HepG2 (cell line): ENCODE measurements around the gene ABAT. TPM values are rescaled to one million over a fixed set of nuclear protein-coding genes. Genes with fewer than 3 reads are reported as not detected.
A peak's percentile ranks its signal among the peaks of the same experiment; 100 is the strongest.

Experiments
- AHR ChIP-seq: IDR thresholded peaks from 2 replicates; pipeline ENCODE4 v1.6.1; 2018; ENCODE audit warnings: missing genetic modification reagents, missing compliant biosample characterization
- CREB1 ChIP-seq, 2 experiments: fragments of 450-650 bp in 1 of 2; IDR thresholded peaks; 2 replicates each; pipeline ENCODE4 v1.6.1; 2016 to 2017; ENCODE audit warnings: control low read depth in 1 of 2, mild to moderate bottlenecking in 1 of 2, missing compliant biosample characterization in 1 of 2, missing genetic modification characterization in 1 of 2
- ELF1 ChIP-seq: sonication (generic); formaldehyde crosslinking; IDR thresholded peaks from 2 replicates; pipeline ENCODE4 v1.4.0; 2020; ENCODE audit warnings: missing genetic modification reagents
- FIP1L1 ChIP-seq: fragments of 200-400 bp; formaldehyde crosslinking; IDR thresholded peaks from 2 replicates; pipeline ENCODE4 v1.6.1; 2018; ENCODE audit warnings: low read depth, mild to moderate bottlenecking, low read length, moderate library complexity, borderline replicate concordance; ENCODE audit not compliant: insufficient read depth
- GABPA ChIP-seq, 2 experiments: IDR thresholded peaks; 2 replicates each; pipeline ENCODE4 v1.6.1; 2011 to 2016; ENCODE audit warnings: low read depth in 2 of 2, low read length in 1 of 2, missing biosample characterization in 1 of 2, missing genetic modification characterization in 1 of 2
- HES4 ChIP-seq: sonication (generic); formaldehyde crosslinking; IDR thresholded peaks from 2 replicates; pipeline ENCODE4 v1.9.0; 2021; ENCODE audit warnings: mild to moderate bottlenecking, missing genetic modification reagents, borderline replicate concordance
- HNRNPH1 ChIP-seq: fragments of 200-400 bp; formaldehyde crosslinking; optimal IDR thresholded peaks from 2 replicates; pipeline ENCODE3; 2017; ENCODE audit warnings: mild to moderate bottlenecking, low read depth, low read length
- HNRNPLL ChIP-seq: fragments of 200-400 bp; formaldehyde crosslinking; IDR thresholded peaks from 2 replicates; pipeline ENCODE4 v1.6.1; 2017; ENCODE audit warnings: mild to moderate bottlenecking, low read depth, low read length; ENCODE audit not compliant: poor library complexity, severe bottlenecking
- KDM2A ChIP-seq: sonication (generic); formaldehyde crosslinking; IDR thresholded peaks from 2 replicates; pipeline ENCODE4 v1.4.0; 2020; ENCODE audit warnings: low read depth, missing genetic modification reagents, borderline replicate concordance
- KDM4B ChIP-seq: sonication (generic); formaldehyde crosslinking; IDR thresholded peaks from 2 replicates; pipeline ENCODE4 v1.4.0; 2020; ENCODE audit warnings: missing genetic modification reagents
- MEF2D ChIP-seq: sonication (generic); formaldehyde crosslinking; IDR thresholded peaks from 2 replicates; pipeline ENCODE4 v1.5.1; 2020; ENCODE audit warnings: mild to moderate bottlenecking, missing genetic modification reagents
- NCOA5 ChIP-seq: sonication (generic); formaldehyde crosslinking; IDR thresholded peaks from 2 replicates; pipeline ENCODE4 v1.4.0; 2020; ENCODE audit warnings: missing genetic modification reagents
- NKX3-1 ChIP-seq: sonication (generic); formaldehyde crosslinking; IDR thresholded peaks from 2 replicates; pipeline ENCODE4 v1.5.0; 2020; ENCODE audit warnings: missing genetic modification reagents
- PCBP1 ChIP-seq: fragments of 200-400 bp; formaldehyde crosslinking; IDR thresholded peaks from 2 replicates; pipeline ENCODE4 v1.6.1; 2017; ENCODE audit warnings: mild to moderate bottlenecking, low read depth, low read length, borderline replicate concordance
- RAD21 ChIP-seq: fragments of 450-650 bp; formaldehyde crosslinking; IDR thresholded peaks from 2 replicates; pipeline ENCODE4 v1.5.0; 2020; ENCODE audit warnings: mild to moderate bottlenecking
- SETDB1 ChIP-seq: sonication (generic); formaldehyde crosslinking; IDR thresholded peaks from 2 replicates; pipeline ENCODE4 v1.5.1; 2020; ENCODE audit warnings: missing genetic modification reagents, mild to moderate bottlenecking, borderline replicate concordance
- SSRP1 ChIP-seq: IDR thresholded peaks from 2 replicates; pipeline ENCODE4 v1.6.1; 2016; ENCODE audit warnings: control low read depth
- UBTF ChIP-seq: sonication (generic); formaldehyde crosslinking; IDR thresholded peaks from 2 replicates; pipeline ENCODE4 v1.4.0; 2020; ENCODE audit warnings: mild to moderate bottlenecking, missing genetic modification reagents
- YY1 ChIP-seq: IDR thresholded peaks from 2 replicates; pipeline ENCODE4 v1.6.1; 2011; ENCODE audit warnings: low read length, low read depth, moderate library complexity, mild to moderate bottlenecking; ENCODE audit not compliant: insufficient read depth, insufficient replicate concordance
- ZFP37 ChIP-seq: sonication (generic); formaldehyde crosslinking; IDR thresholded peaks from 2 replicates; pipeline ENCODE4 v1.4.0; 2020; ENCODE audit warnings: missing genetic modification reagents, borderline replicate concordance
- ZNF333 ChIP-seq: sonication (generic); formaldehyde crosslinking; IDR thresholded peaks from 2 replicates; pipeline ENCODE4 v1.4.0; 2020; ENCODE audit warnings: mild to moderate bottlenecking, missing genetic modification reagents, borderline replicate concordance
- ZNF713 ChIP-seq: sonication (generic); formaldehyde crosslinking; IDR thresholded peaks from 2 replicates; pipeline ENCODE4 v1.4.0; 2020; ENCODE audit warnings: mild to moderate bottlenecking, missing genetic modification reagents
- polyA plus RNA-seq, 8 experiments: library from polyadenylated mRNA; depleted of rRNA in 3 of 8; stranded (reverse) in 7 of 8; unstranded in 1 of 8; fragments of >200 nt; fragmentation: Illumina TruSeq in 4 of 8; extraction: Trizol in 4 of 8; gene quantifications; 2 replicates each; pipeline versions ENCODE4 v1.2.1 to v1.2.3, GENCODE V29; 2011 to 2016; ENCODE audit warnings: low read depth in 4 of 8, missing spikeins in 1 of 8, mixed read lengths in 1 of 8; ENCODE audit not compliant: insufficient read depth in 1 of 8
- total RNA-seq, 5 experiments: library from RNA; depleted of rRNA; stranded (reverse); fragments of >200 nt; fragmentation: Illumina TruSeq; extraction: Trizol; gene quantifications; 2 replicates each; pipeline ENCODE4 v1.2.3, GENCODE V29; 2016; ENCODE audit warnings: low read depth in 1 of 5
- TF ChIP-seq, protein P1 (sequence below): sonication (generic); formaldehyde crosslinking; IDR thresholded peaks from 2 replicates; pipeline ENCODE4 v1.5.0; 2020; ENCODE audit warnings: missing genetic modification reagents
- TF ChIP-seq, protein P2 (sequence below): sonication (generic); formaldehyde crosslinking; IDR thresholded peaks from 2 replicates; pipeline ENCODE4 v1.8.0; 2022; ENCODE audit warnings: missing genetic modification reagents, mild to moderate bottlenecking, inconsistent platforms, borderline replicate concordance

The ABAT gene
- total and polyA plus RNA-seq, 2 of the 13 experiments (the other 11 are each of a cell fraction or from before 2014, with no cell fraction given): 47.6 to 97.3 TPM

DNA sequence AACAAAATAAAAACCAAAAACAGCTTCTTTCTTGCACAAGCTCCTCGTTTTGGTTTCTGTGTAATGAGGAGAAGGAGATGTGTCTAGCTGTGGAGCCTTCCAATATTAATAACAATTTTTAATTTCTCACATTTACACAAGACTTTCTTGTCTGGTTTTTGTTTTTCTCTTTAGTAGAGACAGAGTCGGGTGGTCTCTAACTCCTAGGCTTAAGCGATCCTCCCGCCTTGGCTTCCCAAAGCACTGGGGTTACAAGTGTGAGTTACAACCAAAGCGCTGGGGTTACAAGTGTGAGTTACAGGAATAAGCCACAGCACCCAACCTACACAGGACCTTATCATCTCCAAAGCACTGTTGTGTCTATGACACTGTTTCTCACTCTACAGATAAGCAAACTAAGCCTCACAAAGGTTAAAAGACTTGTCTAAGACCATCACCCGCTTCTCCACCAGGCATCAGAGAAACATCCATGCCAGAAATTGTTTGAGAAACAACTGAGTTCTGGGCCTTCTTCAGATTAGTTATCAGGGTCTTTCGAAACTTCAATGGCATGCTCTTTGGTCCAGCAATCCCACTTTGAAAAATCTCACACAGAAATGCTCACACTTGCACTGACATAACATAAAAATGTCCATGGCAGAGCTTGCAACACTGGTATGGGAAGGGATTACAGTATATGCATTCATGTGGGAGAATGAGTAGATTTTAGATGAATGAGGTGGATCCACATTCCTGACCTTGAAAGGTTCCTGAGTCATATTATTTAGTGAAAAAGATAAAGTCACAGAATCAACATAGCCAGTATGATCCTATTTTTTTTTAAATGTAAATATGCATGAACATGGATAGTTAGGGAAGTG lies 3.9 kb downstream of the ABAT start (continued):
- no peak for TF ChIP-seq HNRNPH1
- peak; percentile 64; the same call in 1 of the 2 replicates for TF ChIP-seq MEF2D (CRISPR knock-in tag)
- TF ChIP-seq RAD21: no peak
- peak; percentile 33; the same call in 1 of the 2 replicates for TF ChIP-seq UBTF (CRISPR knock-in tag)
- TF ChIP-seq, protein P1, sequence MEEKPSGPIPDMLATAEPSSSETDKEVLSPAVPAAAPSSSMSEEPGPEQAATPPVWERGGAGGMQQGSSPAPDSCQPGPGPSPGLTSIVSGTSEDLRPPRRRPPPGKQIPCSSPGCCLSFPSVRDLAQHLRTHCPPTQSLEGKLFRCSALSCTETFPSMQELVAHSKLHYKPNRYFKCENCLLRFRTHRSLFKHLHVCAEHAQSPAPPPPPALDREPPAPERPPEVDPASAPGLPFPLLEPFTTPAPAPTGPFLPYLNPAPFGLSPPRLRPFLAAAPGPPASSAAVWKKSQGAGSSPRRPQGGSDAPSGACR (CRISPR knock-in tag): peak; percentile 16; the same call in 1 of the 2 replicates
- no peak for TF ChIP-seq HES4 (CRISPR knock-in tag)
- TF ChIP-seq CREB1 (IDR thresholded peaks at IDR 0.05): peak; percentile 48
- peak; percentile 81 for TF ChIP-seq CREB1 (CRISPR knock-in tag; IDR thresholded peaks at IDR 0.05)
- TF ChIP-seq NKX3-1 (CRISPR knock-in tag): peak; percentile 88
- no peak for TF ChIP-seq KDM4B (CRISPR knock-in tag)
- no peak for TF ChIP-seq GABPA (IDR thresholded peaks at IDR 0.05; ENCODE audit: low read depth, low read length)
- no peak for TF ChIP-seq GABPA (CRISPR knock-in tag; IDR thresholded peaks at IDR 0.05; ENCODE audit: low read depth)
- TF ChIP-seq KDM2A (CRISPR knock-in tag): peak; percentile 28
- TF ChIP-seq NCOA5 (CRISPR knock-in tag): no peak
- TF ChIP-seq PCBP1: no peak
- no peak for TF ChIP-seq SETDB1
- TF ChIP-seq YY1: peak; percentile 10
- no peak for TF ChIP-seq AHR (CRISPR knock-in tag)
- no peak for TF ChIP-seq ELF1 (CRISPR knock-in tag)
- TF ChIP-seq ZNF333 (CRISPR knock-in tag): no peak
- TF ChIP-seq ZNF713 (CRISPR knock-in tag): no peak
- peak; percentile 64; the same call in 1 of the 2 replicates for TF ChIP-seq ZFP37
- 0 out of 2 replicates have a peak, but pooled peaks have one; percentile 10 for TF ChIP-seq FIP1L1
- peak; percentile 45; the same call in 1 of the 2 replicates for TF ChIP-seq SSRP1 (CRISPR knock-in tag)
- TF ChIP-seq, protein P2, sequence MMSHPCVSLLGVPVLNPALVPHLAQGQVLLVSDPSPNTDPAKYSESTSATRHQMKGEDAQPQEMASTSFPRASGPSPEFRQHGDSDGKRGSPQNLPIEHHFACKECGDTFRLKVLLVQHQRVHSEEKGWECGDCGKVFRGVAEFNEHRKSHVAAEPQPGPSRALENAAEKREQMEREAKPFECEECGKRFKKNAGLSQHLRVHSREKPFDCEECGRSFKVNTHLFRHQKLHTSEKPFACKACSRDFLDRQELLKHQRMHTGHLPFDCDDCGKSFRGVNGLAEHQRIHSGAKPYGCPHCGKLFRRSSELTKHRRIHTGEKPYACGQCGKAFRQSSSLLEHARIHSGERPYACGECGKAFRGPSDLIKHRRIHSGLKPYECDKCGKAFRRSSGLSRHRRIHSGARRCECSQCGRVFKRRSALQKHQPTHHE (CRISPR knock-in tag): no peak
- no peak for TF ChIP-seq HNRNPLL
